ENCODE data around the gene WHAMM. TPM values are rescaled to one million over a fixed set of nuclear protein-coding genes. Genes with fewer than 3 reads are reported as not detected.

The WHAMM gene
- total and polyA plus RNA-seq, 12 donors, result 3.7 to 10.0 (median 6.9) TPM

DNA sequence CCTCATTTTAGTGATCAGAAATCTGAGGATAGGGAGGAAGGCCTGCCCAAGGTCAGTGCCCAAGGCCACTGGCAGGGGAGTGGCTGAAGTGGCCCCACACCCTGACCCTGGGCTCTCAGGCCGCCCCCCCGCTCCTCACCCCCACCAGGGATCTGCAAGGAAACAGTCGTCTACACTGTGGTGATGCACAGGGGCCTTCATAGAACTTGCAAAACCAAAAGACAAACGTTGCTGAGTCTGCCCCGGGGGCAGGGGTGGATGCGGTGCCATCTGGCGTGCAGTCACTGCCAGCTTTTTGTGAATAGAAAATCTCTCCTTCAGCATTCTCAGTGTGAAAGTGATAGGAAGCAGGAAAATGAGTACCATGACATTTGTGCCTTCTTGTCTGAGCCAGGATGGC, 41.3 kb downstream of the WHAMM start:
- Histone ChIP-seq H3K9me3 (replicated peaks in 1 of 3) (no peaks in the 10 kb centered on the region), H3K4me1 (replicated peaks in 1 of 2) (peaks cover 7 to 23% of the 10 kb centered on the region in 2 donors), H3K36me3 (replicated peaks in 1 of 2) (no peaks in the 10 kb centered on the region), H3K4me3 (no peak overlapping the region), H3K27me3 (no peaks in the 10 kb centered on the region), H3K27ac (peak overlapping the region in 2 of 5 donors; percentile 65 to 87)
- 26 to 54% (median 38%) methylated on average over 4 to 7 of the region's 7 CpGs for WGBS, 4 donors
- TF ChIP-seq, protein P1, sequence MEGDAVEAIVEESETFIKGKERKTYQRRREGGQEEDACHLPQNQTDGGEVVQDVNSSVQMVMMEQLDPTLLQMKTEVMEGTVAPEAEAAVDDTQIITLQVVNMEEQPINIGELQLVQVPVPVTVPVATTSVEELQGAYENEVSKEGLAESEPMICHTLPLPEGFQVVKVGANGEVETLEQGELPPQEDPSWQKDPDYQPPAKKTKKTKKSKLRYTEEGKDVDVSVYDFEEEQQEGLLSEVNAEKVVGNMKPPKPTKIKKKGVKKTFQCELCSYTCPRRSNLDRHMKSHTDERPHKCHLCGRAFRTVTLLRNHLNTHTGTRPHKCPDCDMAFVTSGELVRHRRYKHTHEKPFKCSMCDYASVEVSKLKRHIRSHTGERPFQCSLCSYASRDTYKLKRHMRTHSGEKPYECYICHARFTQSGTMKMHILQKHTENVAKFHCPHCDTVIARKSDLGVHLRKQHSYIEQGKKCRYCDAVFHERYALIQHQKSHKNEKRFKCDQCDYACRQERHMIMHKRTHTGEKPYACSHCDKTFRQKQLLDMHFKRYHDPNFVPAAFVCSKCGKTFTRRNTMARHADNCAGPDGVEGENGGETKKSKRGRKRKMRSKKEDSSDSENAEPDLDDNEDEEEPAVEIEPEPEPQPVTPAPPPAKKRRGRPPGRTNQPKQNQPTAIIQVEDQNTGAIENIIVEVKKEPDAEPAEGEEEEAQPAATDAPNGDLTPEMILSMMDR (IDR thresholded peaks at IDR 0.05), result no peak
- no peak for TF ChIP-seq POLR2A (IDR thresholded peaks at IDR 0.05)
- peak in 5 of 7 donors; percentile 9 to 72 (median 25) for DNase-seq
- intact Hi-C loops (cut with DNase I), result loop anchor here in 1 of 2 donors (5.0 kb wide), 1 partner anchor 132 kb away; no protein-coding TSS in a partner anchor

DNA sequence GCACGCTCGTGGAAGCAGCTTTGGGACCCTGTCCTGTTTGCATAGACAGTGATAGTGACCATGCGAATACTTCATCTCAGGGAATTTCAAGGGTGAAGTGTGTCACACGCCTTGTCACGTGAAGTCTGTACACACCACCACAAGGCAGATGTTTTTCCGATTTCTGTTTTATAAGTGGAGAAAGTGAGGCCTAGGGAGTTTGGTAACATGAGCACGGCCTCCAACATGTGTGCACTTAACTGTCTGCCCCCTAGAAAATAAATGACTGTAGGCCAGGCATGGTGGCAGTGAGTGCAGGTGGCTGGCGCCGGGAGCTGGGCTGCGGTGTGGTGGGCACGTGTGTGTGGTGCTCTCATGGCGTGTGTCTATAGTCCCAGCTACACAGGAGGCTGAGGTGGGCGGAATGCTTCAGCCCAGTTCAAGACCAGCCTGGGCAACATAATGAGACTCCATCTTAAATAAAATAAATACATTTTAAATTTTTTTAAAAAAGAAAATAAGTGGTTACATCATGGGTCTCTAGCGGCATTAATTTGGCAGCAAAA, 42.0 kb downstream of the WHAMM start:
- H3K4me3 ChIP-seq, result no peak overlapping the region
- peak overlapping the region in 1 of 5 donors; percentile 87 for H3K27ac ChIP-seq
- TF ChIP-seq, protein P1 (IDR thresholded peaks at IDR 0.05), result no peak
- no peak for TF ChIP-seq POLR2A (IDR thresholded peaks at IDR 0.05)
- WGBS, 4 donors, result 87 to 96% (median 94%) methylated on average over 14 of the region's 14 CpGs
- no peaks in the 10 kb centered on the region for H3K36me3 ChIP-seq (replicated peaks in 1 of 2)
- intact Hi-C loops (cut with DNase I), result loop anchor here in 1 of 2 donors (5.0 kb wide), 1 partner anchor 131 kb away; no protein-coding TSS in a partner anchor
- H3K9me3 ChIP-seq (replicated peaks in 1 of 3), result no peaks in the 10 kb centered on the region
- DNase-seq, result peak in 2 of 7 donors; percentile 14 to 35
- peaks cover 7 to 28% of the 10 kb centered on the region in 2 donors for H3K4me1 ChIP-seq (replicated peaks in 1 of 2)
- no peaks in the 10 kb centered on the region for H3K27me3 ChIP-seq

DNA sequence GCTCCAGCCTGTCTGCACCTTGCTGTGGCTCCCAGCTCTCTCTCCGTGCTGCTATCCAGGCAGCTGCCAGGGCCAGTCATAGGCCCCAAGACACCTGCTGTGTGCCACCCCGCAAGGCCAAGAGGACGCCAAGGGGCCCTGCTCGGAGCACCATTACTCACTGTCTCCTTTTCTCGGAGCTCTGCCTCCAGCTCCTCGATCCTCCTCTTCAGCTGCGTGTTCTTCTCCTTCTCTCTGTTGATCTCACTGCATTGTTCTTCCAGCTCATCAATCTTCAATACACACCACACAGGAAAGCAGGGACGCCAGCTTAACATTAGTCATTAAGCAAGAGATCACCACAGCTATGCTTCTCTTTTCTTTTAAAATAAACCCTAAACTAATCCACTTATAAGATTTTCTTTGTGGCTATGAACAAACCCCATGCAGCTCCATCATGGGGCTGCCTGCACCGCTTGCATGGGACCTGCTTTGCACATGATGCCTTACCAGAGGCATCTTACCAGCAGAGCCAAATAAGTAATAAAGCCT, 42.6 kb downstream of the WHAMM start:
- H3K9me3 ChIP-seq (replicated peaks in 1 of 3), result no peaks in the 10 kb centered on the region
- H3K4me3 ChIP-seq, result no peak overlapping the region
- intact Hi-C loops (cut with DNase I), result loop anchor here in 1 of 2 donors (5.0 kb wide), 1 partner anchor 130 kb away; no protein-coding TSS in a partner anchor
- H3K27me3 ChIP-seq, result no peaks in the 10 kb centered on the region
- H3K27ac ChIP-seq, result no peak overlapping the region
- DNase-seq, result peak in 1 of 7 donors; percentile 6
- H3K36me3 ChIP-seq (replicated peaks in 1 of 2), result no peaks in the 10 kb centered on the region
- H3K4me1 ChIP-seq (replicated peaks in 1 of 2), result peaks cover 7 to 33% of the 10 kb centered on the region in 2 donors
- 71 to 80% (median 73%) methylated on average over 9 of the region's 9 CpGs for WGBS, 4 donors
- TF ChIP-seq POLR2A (IDR thresholded peaks at IDR 0.05), result no peak
- TF ChIP-seq, protein P1 (IDR thresholded peaks at IDR 0.05), result no peak

DNA sequence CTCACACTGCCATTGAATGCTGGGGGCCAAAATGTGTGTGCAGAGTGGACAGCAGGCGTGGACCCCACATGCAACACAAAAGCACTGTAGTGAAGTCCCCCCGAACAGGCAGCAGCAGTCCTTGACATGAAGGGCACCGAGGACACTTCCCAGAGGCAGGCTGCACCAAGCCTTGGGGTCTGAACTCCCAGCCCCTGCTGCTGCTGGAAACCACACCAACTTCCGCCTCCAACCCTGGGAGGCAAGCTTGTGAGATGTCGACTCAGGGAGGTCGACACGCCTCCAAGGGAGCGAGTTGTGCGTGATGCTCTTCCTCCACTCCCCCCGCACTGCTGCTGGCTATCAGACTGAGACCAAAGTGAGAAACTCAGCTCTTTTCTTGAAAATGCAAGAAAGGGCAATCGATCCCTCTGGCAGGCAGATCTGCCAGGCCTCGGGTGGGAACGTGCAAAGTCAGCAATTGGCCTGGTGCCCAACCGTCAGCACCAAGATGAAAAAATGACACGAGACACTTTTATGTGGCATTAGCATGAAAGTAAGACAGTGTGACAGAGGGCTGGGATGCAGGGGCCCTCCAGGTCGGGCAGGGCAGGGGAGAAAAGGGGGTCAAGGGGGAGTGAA, 43.6 kb downstream of the WHAMM start:
- intact Hi-C loops (cut with DNase I), result loop anchor here in 1 of 2 donors (5.0 kb wide), 1 partner anchor 129 kb away; no protein-coding TSS in a partner anchor
- H3K27ac ChIP-seq, result no peak overlapping the region
- H3K4me3 ChIP-seq, result no peak overlapping the region
- no peaks in the 10 kb centered on the region for H3K9me3 ChIP-seq (replicated peaks in 1 of 3)
- DNase-seq, result peak in 1 of 7 donors; percentile 16
- no peaks in the 10 kb centered on the region for H3K36me3 ChIP-seq (replicated peaks in 1 of 2)
- 38 to 60% (median 58%) methylated on average over 5 to 16 of the region's 16 CpGs for WGBS, 4 donors
- peaks cover 7 to 33% of the 10 kb centered on the region in 2 donors for H3K4me1 ChIP-seq (replicated peaks in 1 of 2)
- no peak for TF ChIP-seq POLR2A (IDR thresholded peaks at IDR 0.05)
- TF ChIP-seq, protein P1 (IDR thresholded peaks at IDR 0.05), result no peak
- H3K27me3 ChIP-seq, result no peaks in the 10 kb centered on the region

Measured in adrenal gland (tissue), 12 donors.